ENCODE data around the gene SYNC.
"Not testable (repeated sequence)": the region's sequence is repeated elsewhere in the genome, so short reads cannot be mapped to it uniquely, and the experiment has no call there.

SYNC gene

DNA sequence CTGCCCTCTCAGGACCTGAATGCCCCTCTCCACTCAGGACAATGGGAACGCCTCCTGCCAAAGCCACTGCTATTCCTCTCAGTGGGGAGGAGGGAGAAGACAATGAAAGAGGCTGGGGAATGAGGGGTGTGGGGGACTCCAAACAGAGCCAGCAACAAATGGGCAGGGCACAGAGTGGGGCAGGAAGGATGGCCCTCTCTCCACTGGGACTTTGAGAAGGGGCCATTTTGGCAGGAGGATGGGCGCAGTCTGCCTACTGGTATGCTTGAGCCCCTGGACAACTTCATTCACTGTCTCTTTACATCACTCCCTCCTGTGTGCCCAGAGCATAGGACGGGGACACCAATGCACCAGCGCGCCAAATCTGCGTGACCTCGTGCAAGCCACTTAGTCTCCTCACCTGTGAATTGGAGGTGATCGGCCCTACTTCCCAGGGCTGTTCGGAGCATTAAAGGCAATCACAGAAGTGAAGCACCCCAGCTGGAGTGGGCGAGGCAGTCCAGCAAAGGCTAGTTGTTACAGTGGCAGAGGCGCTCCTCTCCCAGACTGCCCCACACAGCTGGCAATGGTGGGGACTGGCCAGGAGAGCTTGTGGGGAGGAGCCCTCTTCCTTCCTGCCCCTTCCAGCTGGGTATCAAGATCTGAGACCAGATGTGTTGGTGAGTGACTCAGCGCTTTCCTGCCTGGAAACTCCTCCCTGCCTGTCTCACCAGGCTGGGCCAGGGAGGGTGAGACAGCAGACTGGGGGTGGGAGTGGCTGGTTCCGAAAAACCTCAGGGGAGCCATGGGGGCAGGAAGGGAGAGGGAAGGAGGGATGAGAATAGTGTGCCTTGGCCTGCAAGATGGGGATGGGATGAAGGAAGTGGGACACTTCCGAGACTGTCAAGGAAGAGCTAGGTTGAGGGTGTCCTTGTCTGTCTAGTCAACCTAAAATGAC, 22.4 kb upstream of the SYNC start:
- no peak for DNase-seq

DNA sequence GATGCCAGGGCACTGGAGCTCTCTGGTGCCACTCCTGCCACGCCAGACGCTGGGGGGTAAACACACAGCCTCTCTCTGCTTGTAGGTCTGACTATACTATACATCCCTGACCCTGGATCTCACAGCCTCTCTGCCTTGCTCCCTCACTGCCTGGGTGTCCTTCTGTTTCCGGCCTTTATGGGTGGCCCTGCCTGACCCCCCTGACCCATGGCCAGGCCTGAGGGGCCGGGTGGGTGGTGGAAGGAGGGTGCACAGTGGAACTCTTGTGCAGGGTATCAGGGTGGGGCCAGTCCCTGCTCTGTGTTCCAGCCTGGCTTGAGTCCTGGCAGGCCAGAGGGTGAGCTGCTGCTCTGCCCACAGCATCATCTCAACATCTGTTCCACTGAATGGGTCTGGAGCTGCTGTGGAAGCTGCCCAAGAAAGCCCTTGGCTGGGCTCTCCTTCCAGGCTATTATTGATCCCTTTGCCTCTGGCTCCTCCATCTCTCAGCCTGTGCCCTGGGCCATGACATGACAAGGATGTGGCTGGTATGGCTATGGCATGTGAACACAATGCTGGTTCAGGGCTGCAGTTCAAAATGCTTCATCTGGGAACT, 17.2 kb upstream of the SYNC start:
- no peak for DNase-seq

DNA sequence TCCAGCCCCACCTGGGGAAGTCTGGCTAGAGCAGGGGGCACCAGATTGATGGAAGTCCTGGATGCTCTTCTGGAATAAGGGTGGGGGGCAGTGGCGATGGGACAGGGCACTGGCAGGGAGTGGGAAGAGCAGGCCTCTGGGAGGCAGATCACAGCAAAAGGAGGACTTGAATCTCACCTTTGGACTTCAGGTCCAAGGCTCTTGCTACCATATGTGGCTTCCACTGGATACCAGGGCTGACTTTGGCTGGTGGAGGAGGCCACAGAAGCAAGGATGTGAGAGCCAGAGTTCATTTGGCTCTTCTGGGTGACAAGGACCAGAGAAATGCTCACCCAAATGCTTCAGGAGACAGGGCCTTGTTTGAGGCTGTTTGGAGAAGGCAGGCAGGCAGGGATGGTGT, 16.0 kb upstream of the SYNC start:
- no peak for DNase-seq

DNA sequence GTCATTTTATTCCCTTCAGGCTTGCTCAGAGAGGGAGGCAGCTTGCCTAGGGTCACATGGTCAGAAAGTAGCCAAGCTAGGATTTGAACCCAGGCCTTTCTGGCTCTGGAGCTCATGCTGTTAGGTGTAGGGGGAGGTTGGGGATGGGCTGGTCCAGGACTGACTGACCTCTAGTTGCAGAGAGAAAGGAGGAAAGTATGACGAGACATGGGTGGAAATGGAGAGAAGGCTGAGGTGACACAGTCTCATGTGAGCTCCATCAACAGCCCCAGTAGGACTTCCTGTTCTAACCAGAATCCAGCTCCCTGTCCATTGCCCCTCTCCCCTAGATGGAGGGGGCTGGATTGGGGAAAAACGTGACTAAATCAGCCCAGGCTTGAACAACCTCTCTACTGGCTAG, 15.5 kb upstream of the SYNC start:
- DNase-seq = no peak

DNA sequence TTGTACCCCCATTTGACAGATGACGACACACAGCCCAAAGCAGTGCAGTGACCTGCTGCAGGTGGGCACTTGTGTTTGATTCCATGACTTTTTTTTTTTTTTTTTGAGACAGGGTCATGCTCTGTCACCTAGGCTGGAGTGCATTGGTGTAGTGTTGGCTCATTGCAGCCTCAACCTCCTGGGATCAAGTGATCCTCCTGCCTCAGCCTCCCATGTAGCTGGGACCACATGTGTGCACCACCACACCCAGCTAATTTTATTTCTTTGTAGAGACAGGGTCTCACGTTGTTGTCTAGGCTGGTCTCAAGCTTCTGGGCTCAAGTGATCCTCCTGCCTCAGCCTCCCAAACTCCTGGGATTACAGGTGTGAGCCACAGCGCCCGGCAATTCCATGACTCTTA, 14.9 kb upstream of the SYNC start:
- no peak for DNase-seq

GRCh38 chr1:32716312-32717148, 14.0 kb upstream of the SYNC start:
- DNase-seq = peak in 4 of 6 experiments; percentile 6 to 20 (median 15)

- DNase-seq = no peak
Observed at GRCh38 chr1:32715901-32716311, 13.3 kb upstream of the SYNC start.

DNA sequence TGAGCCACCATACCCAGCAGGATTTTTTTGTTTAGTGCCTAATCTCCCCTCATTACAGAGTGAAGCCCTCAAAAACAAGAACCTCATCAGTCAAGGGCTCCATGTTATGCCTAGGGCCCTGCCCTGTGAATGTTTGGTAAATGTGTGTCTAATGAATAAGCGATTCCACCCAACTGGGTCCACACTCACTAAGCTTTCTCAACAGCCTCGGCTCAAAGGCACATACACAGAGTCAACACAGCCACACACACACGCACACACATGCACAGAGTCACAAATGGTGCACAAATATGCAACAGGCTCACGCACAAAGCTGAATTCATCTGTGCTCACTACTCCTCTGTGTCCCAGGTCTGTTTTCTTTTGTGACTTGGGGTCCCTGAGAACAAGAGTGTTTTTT, 11.7 kb upstream of the SYNC start:
- DNase-seq = no peak

DNA sequence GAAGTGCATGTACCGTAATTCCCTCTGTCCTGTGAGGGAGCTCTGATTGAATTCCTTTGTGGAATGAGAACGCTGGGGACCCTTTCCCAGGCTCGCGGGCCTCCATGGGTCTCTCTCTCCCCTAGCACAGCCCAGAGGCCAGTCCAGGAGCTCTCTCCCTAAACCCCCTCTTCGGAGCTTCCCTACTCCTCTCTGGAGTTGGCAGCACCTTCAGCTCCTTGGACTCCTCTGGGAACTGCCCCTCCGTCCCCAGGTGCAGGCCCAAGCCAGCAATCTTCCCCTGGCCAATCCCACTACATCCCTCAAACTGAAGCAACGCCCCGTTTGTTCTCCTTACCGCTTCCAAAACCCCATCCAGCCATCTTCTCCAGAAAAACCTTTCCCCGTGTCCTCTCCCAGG, 10.5 kb upstream of the SYNC start:
- no peak for DNase-seq

DNA sequence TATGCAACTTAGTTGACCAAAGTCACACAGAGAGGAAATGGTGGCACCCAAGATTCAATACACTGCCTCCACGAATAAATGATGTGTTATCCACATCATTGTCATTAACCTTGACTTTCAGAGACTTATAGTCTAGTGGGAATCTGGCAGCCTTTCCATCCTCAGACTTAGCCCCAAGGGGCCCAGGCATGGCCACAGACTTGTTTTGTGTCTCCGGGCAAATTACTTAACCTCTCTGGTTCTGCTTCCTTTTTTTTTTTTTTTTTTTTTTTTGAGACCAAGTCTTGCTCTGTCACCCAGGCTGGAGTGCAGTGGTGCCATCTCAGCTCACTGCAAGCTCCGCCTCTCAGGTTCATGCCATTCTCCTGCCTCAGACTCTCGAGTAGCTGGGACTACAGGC, 8.7 kb upstream of the SYNC start:
- not testable (repeated sequence) for DNase-seq

DNA sequence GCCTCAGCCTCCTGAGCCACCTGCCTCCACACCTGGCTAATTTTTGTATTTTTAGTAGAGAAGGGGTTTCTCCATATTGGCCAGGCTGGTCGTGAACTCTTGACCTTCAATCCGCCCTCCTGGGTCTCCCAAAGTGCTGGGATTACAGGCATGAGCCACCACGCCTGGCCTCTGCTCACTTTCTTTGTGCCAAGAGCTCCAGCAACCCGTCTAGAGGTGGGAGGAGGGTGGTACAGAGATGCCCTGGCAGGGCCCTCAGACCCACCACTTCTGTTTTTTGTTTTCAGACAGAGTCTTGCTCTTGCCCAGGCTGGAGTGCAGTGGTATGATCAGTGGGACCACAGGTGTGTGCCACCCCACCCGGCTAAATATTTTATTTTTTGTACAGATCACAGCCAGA, 6.9 kb upstream of the SYNC start:
- no peak for DNase-seq

DNA sequence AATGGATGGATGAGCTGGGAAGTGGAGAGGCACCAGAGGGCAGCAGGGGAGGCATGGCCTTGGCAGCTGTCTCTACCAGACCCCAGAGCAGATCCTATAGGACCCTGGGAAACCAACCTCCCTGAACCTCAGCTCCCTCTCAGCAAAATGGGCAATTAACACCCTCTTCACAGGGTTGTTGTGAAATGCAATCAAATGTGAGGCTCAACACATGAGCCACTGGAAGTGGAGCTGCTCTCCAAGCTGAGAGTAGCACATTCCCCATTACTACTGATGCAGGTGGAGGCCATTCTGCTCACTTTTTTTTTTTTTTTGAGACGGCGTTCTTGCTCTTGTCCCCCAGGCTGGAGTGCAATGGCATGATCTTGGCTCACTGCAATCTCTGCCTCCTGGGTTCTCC, 6.5 kb upstream of the SYNC start:
- no peak for DNase-seq

DNA sequence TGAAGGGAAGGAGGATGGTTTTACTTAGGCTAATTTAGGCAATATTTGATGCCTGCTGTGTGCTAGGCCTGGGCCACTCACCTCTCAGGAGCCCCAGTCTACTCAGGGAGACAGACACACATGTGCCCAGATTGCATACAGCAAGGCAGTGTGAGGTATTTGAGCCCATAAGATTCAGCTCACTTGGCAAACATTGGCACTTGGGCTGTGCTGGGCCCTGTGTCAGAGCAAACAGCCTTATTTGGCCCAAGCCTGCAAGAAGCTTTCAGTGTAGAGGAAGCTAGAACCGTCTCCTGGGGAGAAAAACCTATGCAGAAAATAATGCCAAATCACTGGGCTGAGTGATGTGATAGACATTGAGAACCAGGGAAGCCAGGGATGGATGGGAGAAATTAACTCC, 3.9 kb upstream of the SYNC start:
- DNase-seq = no peak

DNA sequence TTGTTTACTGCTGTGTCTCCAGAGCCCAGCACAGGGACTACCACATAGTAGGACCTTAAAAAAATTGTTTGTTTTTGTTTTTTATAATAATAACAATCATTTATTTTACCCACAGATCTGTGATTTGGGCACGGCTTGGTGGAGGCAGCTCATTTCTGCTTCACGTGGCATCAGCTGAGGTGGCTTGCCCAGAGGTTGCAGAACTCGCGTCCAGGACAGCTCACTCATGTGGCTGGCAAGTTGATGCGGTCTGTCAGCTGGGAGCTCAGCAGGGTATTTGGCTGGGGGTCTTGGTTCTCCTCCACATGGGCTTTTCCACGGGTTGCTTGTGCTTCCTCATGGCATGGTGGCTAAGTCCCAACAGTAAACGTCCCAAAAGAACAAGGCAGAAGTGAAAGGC, 2.9 kb upstream of the SYNC start:
- DNase-seq = no peak

DNA sequence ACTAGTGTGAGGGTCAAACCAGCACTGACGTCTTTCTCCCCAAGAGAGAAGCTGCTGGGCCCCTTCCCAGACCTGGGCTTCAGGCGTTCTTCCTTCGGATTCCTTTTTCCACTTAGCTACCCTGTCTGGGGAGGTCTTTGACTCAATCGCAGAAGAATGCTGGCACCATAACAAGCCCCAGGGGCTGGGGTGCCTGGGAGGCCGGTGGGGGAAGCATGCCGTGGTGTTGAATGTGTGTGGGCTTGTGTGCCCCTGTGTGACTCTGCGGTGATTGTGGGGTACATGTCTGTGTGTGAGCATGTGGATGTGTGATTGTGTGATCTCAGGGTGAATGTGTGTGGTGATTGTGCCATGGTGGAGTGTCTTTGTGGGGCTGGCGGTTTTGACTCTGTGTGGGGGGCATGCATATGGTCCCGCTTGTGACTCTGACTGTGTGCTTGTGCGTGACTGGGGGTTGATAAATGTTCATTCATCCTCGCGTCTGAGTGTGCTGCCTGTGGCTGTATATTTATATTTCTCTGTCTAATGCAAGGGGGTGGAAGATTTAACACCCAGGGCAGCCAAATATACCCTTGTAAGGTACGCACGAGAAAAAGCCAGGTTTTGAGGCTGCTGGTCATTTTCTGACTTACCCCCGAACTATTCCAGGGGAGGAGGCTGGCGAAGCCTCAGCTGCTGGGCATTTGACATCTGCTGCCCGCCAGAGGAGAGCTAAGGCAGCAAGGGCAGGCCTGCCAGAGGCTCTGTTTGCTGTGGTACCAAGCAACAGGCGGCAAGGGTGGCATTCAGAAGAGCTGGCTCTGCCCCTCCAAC, 1.1 kb upstream of the SYNC start:
- DNase-seq = no peak

- DNase-seq = no peak
Observed at GRCh38 chr1:32701951-32702598, 495 bp downstream of the SYNC start.

GRCh38 chr1:32701421-32701911, 1.1 kb downstream of the SYNC start:
- no peak for DNase-seq

DNA sequence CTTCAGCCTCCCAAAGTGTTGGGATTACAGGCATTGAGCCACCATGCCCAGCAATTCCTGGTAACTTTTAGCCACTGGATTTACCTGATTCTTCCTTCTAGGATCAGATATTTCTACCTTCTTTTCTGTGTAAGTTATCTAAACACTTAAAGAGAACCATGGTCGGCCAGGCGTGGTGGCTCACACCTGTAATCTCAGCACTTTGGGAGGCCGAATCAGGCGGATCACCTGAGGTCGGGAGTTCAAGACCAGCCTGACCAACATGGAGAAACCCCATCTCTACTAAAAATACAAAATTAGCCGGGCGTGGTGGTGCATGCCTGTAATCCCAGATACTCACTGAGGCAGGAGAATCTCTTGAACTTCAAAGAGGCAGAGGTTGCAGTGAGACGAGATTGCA, 5.6 kb downstream of the SYNC start:
- DNase-seq = not testable (repeated sequence)

GRCh38 chr1:32696041-32696440, 6.5 kb downstream of the SYNC start:
- DNase-seq = no peak

DNA sequence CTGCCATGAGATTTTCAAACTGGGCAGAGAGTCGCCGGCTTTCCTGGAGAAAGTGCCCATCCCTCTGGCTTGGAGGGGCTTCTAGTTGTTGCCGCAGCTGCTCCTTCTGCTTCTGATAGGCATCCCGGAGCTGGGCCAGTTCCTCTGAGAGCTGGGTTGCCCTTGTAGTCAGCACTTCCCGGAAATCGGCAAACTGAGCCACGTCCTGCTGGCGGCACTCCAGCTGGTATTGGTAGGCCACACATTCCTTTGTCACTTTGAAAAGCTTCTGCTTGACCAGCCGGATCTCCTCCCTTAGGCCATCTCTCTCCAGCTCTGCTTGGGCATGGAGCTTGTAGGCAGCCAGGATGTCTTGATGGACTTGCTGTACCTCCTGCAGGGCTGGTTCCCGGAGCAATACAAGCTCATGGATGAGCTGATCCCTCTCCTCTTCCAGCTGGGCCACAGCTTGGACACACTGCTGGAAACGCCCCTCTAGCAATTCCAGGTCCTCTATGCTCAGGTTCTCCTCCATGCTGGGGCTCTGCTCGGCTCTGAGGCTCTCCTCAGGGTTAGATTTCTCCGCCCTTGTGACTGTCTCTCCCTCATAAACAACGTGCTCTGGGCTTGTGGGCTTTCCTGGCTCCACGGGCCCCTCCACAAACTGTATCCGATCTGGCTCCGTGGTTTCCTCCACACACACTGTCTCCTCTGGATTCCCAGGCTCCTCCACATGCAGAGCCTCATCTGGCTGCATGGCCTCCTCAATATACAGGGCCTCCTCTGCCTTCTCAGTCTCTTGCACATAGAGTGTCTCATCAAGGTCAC, 7.3 kb downstream of the SYNC start:
- DNase-seq = no peak

Measured in stimulated activated naive CD4-positive, alpha-beta T cell (primary cell).